Liver (tissue), 9 donors: ENCODE data around the gene TEX55. TPM values are rescaled to one million over a fixed set of nuclear protein-coding genes. Genes with fewer than 3 reads are reported as not detected.

Experiments used
- DNase-seq: peaks from one replicate; pipeline ENCODE4 v3.0.0-alpha.2; 2017; ENCODE audit warnings: low spot score
- H3K27ac ChIP-seq, 2 donors: one replicate each; pipeline ENCODE4 v1.7.0; 2013; ENCODE audit warnings: inconsistent platforms in 2 of 2, low read length in 2 of 2, control low read depth in 1 of 2, low read depth in 1 of 2, mild to moderate bottlenecking in 1 of 2
- H3K27me3 ChIP-seq, 4 donors: one replicate each; pipeline versions ENCODE4 v1.6.1 to v1.7.0; 2013; ENCODE audit warnings: low read length in 3 of 4, inconsistent platforms in 1 of 4, mild to moderate bottlenecking in 1 of 4, moderate library complexity in 1 of 4; ENCODE audit not compliant: control insufficient read depth in 4 of 4, insufficient read depth in 4 of 4
- H3K36me3 ChIP-seq, 4 donors: one replicate each; pipeline versions ENCODE4 v1.6.1 to v1.7.0; 2013; ENCODE audit warnings: low read length in 3 of 4, mild to moderate bottlenecking in 3 of 4, low read depth in 1 of 4, moderate library complexity in 1 of 4; ENCODE audit not compliant: control insufficient read depth in 4 of 4, insufficient read depth in 3 of 4
- H3K4me1 ChIP-seq, 4 donors: one replicate each; pipeline versions ENCODE4 v1.6.1 to v1.7.0; 2013; ENCODE audit warnings: low read length in 3 of 4, mild to moderate bottlenecking in 3 of 4, moderate library complexity in 1 of 4; ENCODE audit not compliant: control insufficient read depth in 4 of 4, insufficient read depth in 4 of 4
- H3K4me3 ChIP-seq, 3 donors: one replicate each; pipeline versions ENCODE4 v1.6.1 to v1.7.0; 2013; ENCODE audit warnings: low read length in 3 of 3, control low read depth in 1 of 3, low read depth in 1 of 3, mild to moderate bottlenecking in 1 of 3
- H3K9ac ChIP-seq, 2 donors: one replicate each; pipeline ENCODE4 v1.7.0; 2013; ENCODE audit warnings: low read length in 2 of 2, mild to moderate bottlenecking in 2 of 2, moderate library complexity in 2 of 2, control low read depth in 1 of 2, low read depth in 1 of 2
- H3K9me3 ChIP-seq, 4 donors: one replicate each; pipeline versions ENCODE4 v1.6.1 to v1.7.0; 2013; ENCODE audit warnings: low read length in 3 of 4; ENCODE audit not compliant: control insufficient read depth in 4 of 4
- ATF3 ChIP-seq: IDR thresholded peaks from 2 replicates; pipeline ENCODE4 v1.6.1; 2016; ENCODE audit warnings: antibody characterized with exemption
- CTCF ChIP-seq: fragments of 150-350 bp; IDR thresholded peaks from 2 replicates; pipeline ENCODE4 v1.5.1; 2017; ENCODE audit warnings: improper control_type of control experiment, low read depth, low read length; ENCODE audit not compliant: missing input control
- EGR1 ChIP-seq, 2 donors: IDR thresholded peaks; 2 replicates each; pipeline ENCODE4 v1.6.1; 2016 to 2018; ENCODE audit warnings: antibody characterized with exemption in 2 of 2, low read depth in 2 of 2
- FOXA1 ChIP-seq: IDR thresholded peaks from 2 replicates; pipeline ENCODE4 v1.6.1; 2016; ENCODE audit warnings: antibody characterized with exemption
- FOXA2 ChIP-seq: IDR thresholded peaks from 2 replicates; pipeline ENCODE4 v1.6.1; 2016; ENCODE audit warnings: antibody characterized with exemption
- HNF4A ChIP-seq, 2 donors: conservative IDR thresholded peaks; 2 replicates each; pipeline ENCODE4 v1.6.1; 2016; ENCODE audit warnings: antibody characterized with exemption in 2 of 2, mild to moderate bottlenecking in 2 of 2
- HNF4G ChIP-seq: IDR thresholded peaks from 2 replicates; pipeline ENCODE4 v1.6.1; 2016; ENCODE audit warnings: antibody characterized with exemption
- JUND ChIP-seq, 2 donors: IDR thresholded peaks; 2 replicates each; pipeline ENCODE4 v1.6.1; 2016; ENCODE audit warnings: antibody characterized with exemption in 2 of 2
- MAX ChIP-seq: IDR thresholded peaks from 2 replicates; pipeline ENCODE4 v1.6.1; 2016; ENCODE audit warnings: antibody characterized with exemption
- NR2F2 ChIP-seq: IDR thresholded peaks from 2 replicates; pipeline ENCODE4 v1.6.1; 2016; ENCODE audit warnings: antibody characterized with exemption
- RAD21 ChIP-seq, 2 donors: IDR thresholded peaks; 2 replicates each; pipeline ENCODE4 v1.6.1; 2016; ENCODE audit warnings: antibody characterized with exemption in 2 of 2, mild to moderate bottlenecking in 2 of 2
- REST ChIP-seq: IDR thresholded peaks from 2 replicates; pipeline ENCODE4 v1.6.1; 2016; ENCODE audit warnings: antibody characterized with exemption, mild to moderate bottlenecking
- RXRA ChIP-seq, 2 donors: IDR thresholded peaks; 2 replicates each; pipeline ENCODE4 v1.6.1; 2017 to 2018; ENCODE audit warnings: antibody characterized with exemption in 2 of 2, mild to moderate bottlenecking in 1 of 2
- SP1 ChIP-seq: IDR thresholded peaks from 2 replicates; pipeline ENCODE4 v1.6.1; 2018; ENCODE audit warnings: antibody characterized with exemption, mild to moderate bottlenecking
- TAF1 ChIP-seq: conservative IDR thresholded peaks from 2 replicates; pipeline ENCODE4 v1.6.1; 2016; ENCODE audit warnings: antibody characterized with exemption, mild to moderate bottlenecking
- YY1 ChIP-seq: IDR thresholded peaks from 2 replicates; pipeline ENCODE4 v1.6.1; 2016; ENCODE audit warnings: antibody characterized with exemption, mild to moderate bottlenecking
- ZBTB33 ChIP-seq: IDR thresholded peaks from 2 replicates; pipeline ENCODE4 v1.6.1; 2016; ENCODE audit warnings: antibody characterized with exemption
- WGBS: extraction: QIAGEN DNeasy Blood & Tissue Kit; methylation state at CpG from one replicate; pipeline ENCODE4 v1.1.7; 2013; 5-methylcytosine and 5-hydroxymethylcytosine counted together
- polyA plus RNA-seq, 2 donors: library from polyadenylated mRNA; stranded (reverse) in 1 of 2; unstranded in 1 of 2; fragments of 200-250 nt in 1 of 2; fragments of >200 nt in 1 of 2; fragmentation: Nextera tagmentation in 1 of 2; extraction: Ambion mirVana in 1 of 2; gene quantifications; one replicate each; pipeline versions ENCODE4 v1.2.1 to v1.2.3, GENCODE V29; 2013 to 2015
- total RNA-seq, 2 donors: library from RNA; depleted of rRNA; stranded (reverse); fragments of >200 nt; gene quantifications; one replicate each; pipeline ENCODE4 v1.2.3, GENCODE V29; 2014
- donor health status: healthy.
- donor health status: healthy.
- donor health status: healthy.
- donor health status: healthy.
- donor health status: healthy.

The TEX55 gene
- total and polyA plus RNA-seq, 4 donors = not detected

GRCh38 chr3:119122350-119122749 lies 23.6 kb upstream of the TEX55 start:
- Histone ChIP-seq H3K9me3 (peaks cover 0 to 3% (median 0%) of the 10 kb centered on the region in 4 donors), H3K27me3 (peaks cover 0 to 2% (median 0%) of the 10 kb centered on the region in 4 donors), H3K9ac (no peak overlapping the region), H3K27ac (no peak overlapping the region), H3K4me3 (no peak overlapping the region), H3K4me1 (no peaks in the 10 kb centered on the region), H3K36me3 (no peaks in the 10 kb centered on the region)
- TF ChIP-seq FOXA2 (no peak), EGR1 (IDR thresholded peaks at IDR 0.05; ENCODE audit: low read depth in 2 of 2) (no peak), CTCF (no peak), YY1 (no peak), HNF4G (no peak), MAX (no peak), NR2F2 (no peak), RXRA (IDR thresholded peaks at IDR 0.05) (no peak), FOXA1 (no peak), SP1 (no peak), JUND (IDR thresholded peaks at IDR 0.05) (no peak), TAF1 (no peak), ATF3 (no peak), ZBTB33 (no peak), HNF4A (conservative IDR thresholded peaks at IDR 0.05) (no peak), REST (no peak)
- no peak for DNase-seq
- WGBS = 49% methylated on average over 3 of the region's 3 CpGs

GRCh38 chr3:119125342-119125741 lies 20.6 kb upstream of the TEX55 start:
- 92% methylated on average over 10 of the region's 10 CpGs for WGBS
- H3K4me1 ChIP-seq = peaks cover 0 to 1% (median 0%) of the 10 kb centered on the region in 4 donors
- H3K27me3 ChIP-seq = peaks cover 0 to 2% (median 0%) of the 10 kb centered on the region in 4 donors
- H3K36me3 ChIP-seq = no peaks in the 10 kb centered on the region
- H3K9me3 ChIP-seq = no peaks in the 10 kb centered on the region
- no peak overlapping the region for H3K4me3 ChIP-seq
- TF ChIP-seq CTCF (no peak), REST (no peak), RAD21 (IDR thresholded peaks at IDR 0.05) (no peak), JUND (IDR thresholded peaks at IDR 0.05) (no peak), YY1 (no peak), NR2F2 (no peak), HNF4A (conservative IDR thresholded peaks at IDR 0.05) (no peak), EGR1 (IDR thresholded peaks at IDR 0.05; ENCODE audit: low read depth in 2 of 2) (no peak), HNF4G (no peak), TAF1 (no peak), FOXA2 (no peak), RXRA (IDR thresholded peaks at IDR 0.05) (no peak)
- H3K9ac ChIP-seq = no peak overlapping the region
- DNase-seq = no peak
- H3K27ac ChIP-seq = no peak overlapping the region
